Measurements from ENCODE around the gene CD300LF.
A peak's percentile ranks its signal among the peaks of the same experiment; 100 is the strongest.

CD300LF gene

DNA sequence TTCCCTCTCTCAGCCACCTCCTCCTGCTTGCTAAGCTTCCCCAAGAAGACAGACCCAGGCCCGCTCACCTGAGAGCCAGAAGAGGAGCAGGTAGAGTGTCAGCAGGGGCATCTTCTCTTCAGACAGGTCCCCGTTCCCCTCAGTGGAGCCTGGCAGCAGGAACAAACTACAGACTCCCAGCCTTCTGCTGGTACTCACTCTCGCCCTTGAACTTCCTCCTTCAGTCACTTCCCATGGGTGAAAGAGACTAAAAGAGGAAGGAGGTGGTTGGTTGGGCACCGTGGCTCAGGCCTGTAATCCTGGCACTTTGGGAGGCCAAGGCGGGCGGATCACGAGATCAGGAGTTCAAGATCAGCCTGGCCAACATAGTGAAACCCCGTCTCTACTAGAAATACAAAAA, at the start of gene CD300LF:
TSS of gene CD300LF (minus strand) at position 168 of the 400 bp plus-strand sequence. CDS start at position 111, 57 bp downstream.
- Mint-ChIP-seq H3K9me3 (no peaks in the 10 kb centered on the region), H3K36me3 (ENCODE audit: low read depth) (no peaks in the 10 kb centered on the region), H3K27ac (peak within 1 kb of the TSS; percentile 18), H3K4me1 (peaks cover 7% of the 10 kb centered on the region), H3K27me3 (peaks cover 11% of the 10 kb centered on the region), H3K4me3 (peak within 1 kb of the TSS; percentile 26)
- DNase-seq: no peak
- peak; percentile 28 for ATAC-seq

DNA sequence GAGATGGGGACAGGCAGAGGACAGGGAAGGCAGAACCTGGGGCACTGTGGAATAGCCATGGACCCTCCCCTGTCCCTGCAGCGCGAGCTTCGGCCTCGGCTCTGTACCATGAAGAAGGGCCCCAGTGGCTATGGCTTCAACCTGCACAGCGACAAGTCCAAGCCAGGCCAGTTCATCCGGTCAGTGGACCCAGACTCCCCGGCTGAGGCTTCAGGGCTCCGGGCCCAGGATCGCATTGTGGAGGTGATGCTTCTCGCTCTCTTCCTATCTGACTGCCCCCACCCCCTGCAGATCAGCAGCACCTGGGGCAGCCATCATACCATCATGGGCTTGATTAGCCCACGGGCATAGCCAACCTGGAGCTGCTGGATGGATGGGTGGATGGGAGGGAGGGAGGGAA, 49.2 kb upstream of the CD300LF start:
- H3K36me3 Mint-ChIP-seq (ENCODE audit: low read depth): peaks cover 11% of the 10 kb centered on the region
- no peak for ATAC-seq
- no peak for DNase-seq

DNA sequence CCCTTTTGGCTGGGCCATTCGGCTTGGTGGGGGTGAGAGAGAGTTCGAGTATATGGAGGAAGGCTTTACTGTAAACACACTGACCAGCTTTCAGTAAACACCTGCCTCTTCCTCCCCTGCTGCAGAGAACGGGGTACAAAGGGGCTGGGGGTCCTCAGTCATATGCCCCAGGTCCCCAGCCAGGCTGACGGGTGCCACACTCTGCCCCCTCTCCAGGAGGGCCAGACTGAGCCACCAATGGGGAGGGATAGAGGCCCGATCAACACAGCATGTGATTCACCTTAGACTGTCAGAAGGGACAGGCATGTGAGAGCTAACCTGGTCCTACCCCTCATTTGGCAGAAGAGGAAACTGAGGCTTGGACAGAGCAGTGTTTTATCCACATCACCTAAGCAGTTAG, 48.7 kb upstream of the CD300LF start:
- peak overlapping the region; percentile 22 for H3K27ac Mint-ChIP-seq
- peaks cover 9% of the 10 kb centered on the region for H3K36me3 Mint-ChIP-seq (ENCODE audit: low read depth)

More for the DNA sequence above, 49.2 kb upstream of the CD300LF start:
- Mint-ChIP-seq H3K4me3 (no peak overlapping the region), H3K27ac (no peak overlapping the region), H3K9me3 (no peaks in the 10 kb centered on the region), H3K27me3 (no peaks in the 10 kb centered on the region), H3K4me1 (peaks cover 44% of the 10 kb centered on the region)

DNA sequence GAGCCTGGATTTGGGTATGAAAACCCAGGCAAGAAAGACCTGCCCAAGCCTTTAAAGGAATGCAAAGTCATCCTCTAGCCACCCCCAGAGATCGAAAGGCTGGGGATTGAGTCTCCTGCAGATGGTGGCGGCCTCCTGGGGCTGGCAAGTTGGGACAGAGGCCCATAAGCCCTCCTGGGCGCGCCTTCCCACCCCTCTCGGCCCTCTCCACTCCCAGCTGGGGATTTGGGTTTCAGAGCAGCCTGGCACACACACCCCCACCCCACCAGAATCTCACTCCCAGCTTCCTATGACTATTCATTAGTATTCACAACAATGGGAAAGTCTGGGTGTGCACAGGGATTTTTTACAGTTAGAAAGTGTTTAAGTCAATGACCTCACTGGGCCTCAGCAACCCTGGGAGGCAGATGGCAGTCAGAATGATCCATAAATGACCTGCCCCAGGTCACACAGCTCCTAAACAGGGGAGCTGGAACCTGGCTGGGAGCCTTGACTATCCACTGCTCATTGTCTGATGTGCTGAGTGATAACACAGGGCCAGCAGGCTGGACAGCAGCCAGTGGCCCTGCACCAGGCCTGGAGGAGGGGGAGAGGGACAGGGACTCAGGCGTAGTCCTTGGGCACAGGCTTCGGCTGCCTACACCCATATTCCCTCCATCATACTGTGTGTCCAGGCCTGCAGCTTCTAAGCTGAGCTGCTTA, 47.8 kb upstream of the CD300LF start:
- no peaks in the 10 kb centered on the region for H3K27me3 Mint-ChIP-seq
- H3K36me3 Mint-ChIP-seq (ENCODE audit: low read depth): peaks cover 4% of the 10 kb centered on the region
- ATAC-seq: no peak
- no peak overlapping the region for H3K4me3 Mint-ChIP-seq
- H3K27ac Mint-ChIP-seq: peak overlapping the region; percentile 17
- H3K4me1 Mint-ChIP-seq: peaks cover 51% of the 10 kb centered on the region
- no peaks in the 10 kb centered on the region for H3K9me3 Mint-ChIP-seq
- DNase-seq: no peak

More for the DNA sequence above, 48.7 kb upstream of the CD300LF start:
- DNase-seq (no peak), ATAC-seq (no peak)
- Mint-ChIP-seq H3K27me3 (no peaks in the 10 kb centered on the region), H3K4me3 (no peak overlapping the region), H3K4me1 (peaks cover 49% of the 10 kb centered on the region), H3K9me3 (no peaks in the 10 kb centered on the region)

DNA sequence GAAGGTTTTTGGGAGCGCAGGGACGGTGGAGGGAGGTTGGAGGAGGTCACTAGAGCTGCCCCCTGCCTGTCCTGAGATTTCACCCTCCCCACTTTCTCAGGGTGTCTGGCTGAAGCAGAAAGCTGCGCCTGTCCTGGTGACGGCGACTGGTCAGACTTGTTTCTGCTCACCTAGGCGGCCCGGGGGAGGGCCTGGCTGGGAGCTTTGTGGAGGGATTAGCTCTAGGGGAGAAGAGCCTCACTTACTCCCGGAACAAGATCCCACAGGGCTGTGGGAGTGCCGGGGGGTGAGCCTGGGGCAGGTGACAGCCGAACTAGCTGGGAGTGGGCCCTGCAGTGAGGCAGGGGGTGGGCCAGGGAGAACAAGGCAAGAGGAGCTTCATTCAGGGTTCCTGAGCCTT, 47.2 kb upstream of the CD300LF start:
- H3K4me1 Mint-ChIP-seq: peaks cover 57% of the 10 kb centered on the region
- no peak for DNase-seq
- H3K4me3 Mint-ChIP-seq: no peak overlapping the region
- H3K9me3 Mint-ChIP-seq: no peaks in the 10 kb centered on the region
- H3K27me3 Mint-ChIP-seq: no peaks in the 10 kb centered on the region
- H3K36me3 Mint-ChIP-seq (ENCODE audit: low read depth): peaks cover 2% of the 10 kb centered on the region
- H3K27ac Mint-ChIP-seq: peak overlapping the region; percentile 79
- no peak for ATAC-seq

DNA sequence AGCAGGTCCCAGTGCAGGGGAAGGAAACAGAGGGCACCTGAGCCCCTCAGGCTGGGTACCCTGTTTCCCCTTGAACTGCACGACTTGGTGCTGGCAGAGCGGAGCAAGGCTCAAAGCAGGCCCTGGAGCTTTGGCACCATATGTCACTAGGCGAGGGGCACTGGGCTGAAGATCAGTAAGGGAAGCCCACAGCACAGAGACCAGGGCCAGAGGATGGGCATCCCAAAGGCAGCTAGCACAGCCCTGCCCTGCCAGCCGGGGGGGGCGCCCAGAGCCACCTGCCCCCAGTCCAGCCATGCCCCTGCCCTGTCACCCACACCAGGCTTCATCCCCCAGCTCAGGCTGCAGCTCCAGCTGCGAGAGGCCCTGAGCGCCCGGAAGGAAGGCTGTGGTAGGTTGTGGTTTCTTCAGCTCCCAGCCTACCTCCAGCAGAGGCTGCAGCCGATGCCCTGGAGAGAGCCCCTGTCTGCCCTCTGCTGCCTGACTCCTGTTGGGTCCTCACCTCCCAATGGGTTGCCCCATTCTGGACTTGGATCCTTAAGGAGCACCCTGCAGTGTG, 46.6 kb upstream of the CD300LF start:
- DNase-seq (peak; percentile 51), ATAC-seq (peak; percentile 78)
- peaks cover 6% of the 10 kb centered on the region for H3K36me3 Mint-ChIP-seq (ENCODE audit: low read depth)

DNA sequence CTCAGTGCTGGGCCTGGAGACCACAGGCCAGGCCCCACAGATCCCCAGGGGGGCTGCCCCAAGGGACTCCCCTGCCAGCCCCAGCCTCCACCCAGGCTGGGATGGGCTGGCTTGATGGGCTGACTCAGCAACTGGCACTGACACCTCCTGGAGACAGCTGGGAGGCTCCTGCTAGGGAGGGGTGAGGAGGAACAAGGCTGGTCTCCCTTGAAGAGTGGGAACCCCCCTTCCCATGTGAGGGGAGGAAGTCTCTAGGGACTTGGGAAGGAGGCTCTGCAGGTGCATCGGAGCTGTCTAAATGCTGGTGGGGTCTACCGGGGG, 46.1 kb upstream of the CD300LF start:
- H3K9me3 Mint-ChIP-seq: no peaks in the 10 kb centered on the region
- no peaks in the 10 kb centered on the region for H3K27me3 Mint-ChIP-seq
- peaks cover 6% of the 10 kb centered on the region for H3K36me3 Mint-ChIP-seq (ENCODE audit: low read depth)
- peak overlapping the region; percentile 29 for H3K4me3 Mint-ChIP-seq
- H3K4me1 Mint-ChIP-seq: peaks cover 67% of the 10 kb centered on the region
- peak overlapping the region; percentile 76 for H3K27ac Mint-ChIP-seq
- ATAC-seq (peak; percentile 52), DNase-seq (no peak)

More for the DNA sequence above, 46.6 kb upstream of the CD300LF start:
- Mint-ChIP-seq H3K27me3 (no peaks in the 10 kb centered on the region), H3K9me3 (no peaks in the 10 kb centered on the region), H3K4me3 (peak overlapping the region; percentile 29), H3K4me1 (peaks cover 62% of the 10 kb centered on the region), H3K27ac (peak overlapping the region; percentile 79)

DNA sequence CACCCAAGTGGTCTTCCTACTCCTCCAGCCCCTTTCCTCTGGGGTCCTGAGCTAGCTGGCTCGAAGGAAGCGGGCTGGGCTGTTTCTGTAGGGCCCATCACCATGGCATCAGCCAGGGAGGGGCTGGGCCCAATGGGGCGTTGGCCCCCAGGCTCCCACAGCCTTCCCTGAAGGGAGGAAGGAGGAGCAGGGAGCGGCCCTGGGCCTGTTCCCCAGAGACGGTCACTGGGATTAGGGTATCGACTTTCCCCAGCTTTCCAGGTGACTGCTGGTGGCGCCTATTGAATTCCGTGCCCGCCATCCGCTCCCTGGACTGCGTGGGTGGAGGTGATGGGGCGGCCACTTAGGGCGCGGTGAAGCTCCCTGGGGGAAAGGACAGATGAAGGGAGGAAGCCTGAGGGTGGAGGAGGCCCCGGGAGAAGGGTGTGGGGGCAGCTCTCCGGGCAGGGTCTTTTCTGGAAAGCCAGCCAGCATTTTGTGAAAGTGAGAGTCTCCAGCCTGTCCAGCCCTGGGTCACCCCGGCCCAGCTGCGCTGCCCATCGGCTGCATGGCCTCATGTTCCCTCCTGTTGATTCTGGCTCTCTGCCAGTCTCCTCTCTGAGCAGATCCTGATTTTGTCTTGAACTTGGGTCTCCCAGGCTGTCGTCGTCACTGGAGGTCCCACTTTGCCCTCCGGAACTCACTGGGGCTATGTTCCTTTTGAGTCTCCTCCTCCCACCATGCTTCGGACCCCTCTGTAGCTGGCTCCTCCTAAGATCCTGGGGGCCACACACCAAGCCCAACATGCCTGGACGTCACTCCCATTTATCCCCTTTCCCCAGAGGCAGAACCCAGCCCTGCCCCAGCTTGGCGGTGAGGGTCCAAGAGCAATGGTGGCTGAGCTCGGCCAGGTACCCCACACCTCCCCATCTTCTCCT, 45.5 kb upstream of the CD300LF start:
- Mint-ChIP-seq H3K4me3 (peak overlapping the region; percentile 29), H3K36me3 (ENCODE audit: low read depth) (peaks cover 7% of the 10 kb centered on the region), H3K27ac (peak overlapping the region; percentile 76), H3K4me1 (peaks cover 73% of the 10 kb centered on the region), H3K9me3 (no peaks in the 10 kb centered on the region), H3K27me3 (no peaks in the 10 kb centered on the region)
- ATAC-seq (no peak), DNase-seq (no peak)

DNA sequence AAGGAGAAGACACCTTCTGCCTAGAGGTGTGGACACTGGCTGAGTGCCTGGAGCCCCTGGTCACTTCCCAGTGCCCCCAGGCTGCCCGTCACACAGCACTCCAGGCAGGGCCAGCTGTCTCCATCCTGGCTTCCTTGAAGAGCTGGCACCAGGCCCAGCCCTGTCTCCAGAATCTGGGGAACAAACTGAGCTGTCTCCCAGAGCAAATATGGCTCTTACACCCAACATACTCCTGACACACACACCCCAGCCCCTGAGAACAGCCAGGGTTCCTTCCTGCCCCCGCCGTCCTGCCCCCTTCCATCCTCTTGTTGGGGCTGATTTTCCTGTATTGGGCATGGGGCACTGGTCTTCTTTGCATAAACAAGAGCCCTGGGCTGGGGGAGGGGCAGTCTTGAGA, 44.8 kb upstream of the CD300LF start:
- no peaks in the 10 kb centered on the region for H3K9me3 Mint-ChIP-seq
- no peaks in the 10 kb centered on the region for H3K27me3 Mint-ChIP-seq
- DNase-seq: no peak
- H3K27ac Mint-ChIP-seq: peak overlapping the region; percentile 27
- H3K4me3 Mint-ChIP-seq: no peak overlapping the region
- H3K36me3 Mint-ChIP-seq (ENCODE audit: low read depth): peaks cover 12% of the 10 kb centered on the region
- H3K4me1 Mint-ChIP-seq: peaks cover 80% of the 10 kb centered on the region
- ATAC-seq: no peak

DNA sequence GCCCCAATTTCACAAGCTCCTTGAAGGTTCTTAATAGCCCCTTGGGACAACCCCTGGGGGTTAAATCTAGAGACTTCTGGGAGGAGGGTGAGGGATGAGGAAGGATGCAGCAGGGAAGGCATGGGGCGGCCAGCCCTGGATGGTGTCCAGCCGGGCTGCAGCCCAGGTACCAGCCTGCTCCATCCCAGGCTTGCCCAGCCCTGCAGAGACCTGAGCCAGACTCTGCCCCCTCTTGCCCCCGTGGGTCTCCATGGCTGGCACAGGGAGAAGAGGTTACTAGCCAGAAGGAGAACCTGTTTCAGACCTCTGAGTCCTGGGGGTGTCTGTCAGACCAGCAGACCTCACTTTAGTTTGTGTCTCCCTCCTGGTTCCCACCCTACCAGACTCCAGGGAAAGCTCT, 44.2 kb upstream of the CD300LF start:
- ATAC-seq (no peak), DNase-seq (no peak)
- no peaks in the 10 kb centered on the region for H3K27me3 Mint-ChIP-seq
- peaks cover 86% of the 10 kb centered on the region for H3K4me1 Mint-ChIP-seq
- H3K9me3 Mint-ChIP-seq: no peaks in the 10 kb centered on the region
- H3K36me3 Mint-ChIP-seq (ENCODE audit: low read depth): peaks cover 15% of the 10 kb centered on the region
- H3K27ac Mint-ChIP-seq: no peak overlapping the region
- H3K4me3 Mint-ChIP-seq: no peak overlapping the region

DNA sequence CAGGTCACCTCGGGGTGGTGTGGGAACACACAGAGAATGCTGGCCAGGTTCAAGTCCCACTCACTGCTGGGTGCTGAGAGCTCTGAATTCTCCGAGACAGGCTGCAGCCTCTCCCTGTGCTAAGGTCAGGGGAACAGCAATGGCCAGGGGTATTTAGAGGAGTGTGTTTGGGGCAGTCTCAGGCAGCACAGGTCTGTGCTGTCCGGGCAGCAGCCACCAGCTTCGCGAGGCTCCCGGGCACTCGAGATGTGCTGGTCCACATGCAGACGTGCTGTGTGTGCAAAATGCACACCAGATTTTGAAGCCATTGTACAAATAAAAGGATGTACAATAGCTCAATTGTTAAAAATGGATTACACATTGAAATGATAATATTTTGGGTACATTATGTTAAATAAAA, 42.8 kb upstream of the CD300LF start:
- Mint-ChIP-seq H3K4me3 (no peak overlapping the region), H3K27me3 (no peaks in the 10 kb centered on the region), H3K27ac (no peak overlapping the region), H3K36me3 (ENCODE audit: low read depth) (peaks cover 23% of the 10 kb centered on the region), H3K9me3 (no peaks in the 10 kb centered on the region), H3K4me1 (peaks cover 88% of the 10 kb centered on the region)
- ATAC-seq: no peak
- no peak for DNase-seq

DNA sequence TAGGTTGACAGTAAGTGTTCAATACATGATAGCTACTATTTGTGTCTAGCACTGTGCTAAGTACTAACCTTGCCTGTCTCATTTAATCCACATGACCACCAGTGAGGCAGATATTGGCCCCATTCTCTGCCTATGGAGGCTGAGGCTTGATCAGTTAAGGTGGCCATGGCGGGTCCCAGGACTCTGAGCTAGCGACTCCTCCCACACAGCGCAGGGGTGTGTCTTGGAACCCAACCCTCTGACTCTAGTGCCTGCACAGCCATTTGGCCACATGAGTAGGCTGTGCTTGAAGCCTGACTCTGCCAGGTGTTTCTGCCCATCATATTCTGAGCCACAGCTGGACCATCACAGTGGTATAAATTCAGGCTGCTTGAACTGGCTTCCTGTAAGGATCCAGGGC, 42.1 kb upstream of the CD300LF start:
- DNase-seq: peak; percentile 18

DNA sequence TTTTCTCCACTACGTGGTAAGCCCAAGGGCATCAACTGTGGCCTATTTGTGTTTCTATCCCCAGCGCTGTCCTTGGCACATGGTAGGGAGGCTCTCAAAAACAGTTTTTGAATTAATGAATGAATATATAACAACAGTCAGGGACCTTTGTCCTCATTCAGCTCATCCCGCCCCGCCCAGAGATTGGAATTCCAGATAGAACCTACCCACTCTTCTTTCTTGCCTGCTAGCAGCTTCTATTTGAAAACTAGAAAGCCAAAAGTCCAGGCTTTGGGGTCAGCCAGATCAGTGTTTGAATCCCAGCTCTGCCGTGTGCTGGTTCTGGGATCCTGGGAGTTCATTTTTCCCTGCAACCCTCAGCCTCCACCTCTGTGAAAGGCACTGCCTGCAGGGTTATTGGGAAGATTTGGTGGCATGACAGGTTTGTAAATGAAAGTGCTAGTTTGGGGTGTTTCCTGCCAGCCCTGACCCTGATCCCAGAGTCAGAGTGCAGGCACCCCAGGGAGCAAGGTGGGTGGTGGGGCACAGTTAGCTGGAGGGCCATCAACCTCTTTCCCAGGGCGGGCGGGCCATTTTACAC, 40.2 kb upstream of the CD300LF start:
- Mint-ChIP-seq H3K27ac (peak overlapping the region; percentile 81), H3K4me1 (peaks cover 72% of the 10 kb centered on the region), H3K9me3 (no peaks in the 10 kb centered on the region), H3K27me3 (no peaks in the 10 kb centered on the region), H3K4me3 (peak overlapping the region; percentile 99), H3K36me3 (ENCODE audit: low read depth) (peaks cover 31% of the 10 kb centered on the region)
- ATAC-seq: no peak
- no peak for DNase-seq

More for the DNA sequence above, 42.1 kb upstream of the CD300LF start:
- Mint-ChIP-seq H3K27me3 (no peaks in the 10 kb centered on the region), H3K27ac (no peak overlapping the region), H3K36me3 (ENCODE audit: low read depth) (peaks cover 27% of the 10 kb centered on the region), H3K9me3 (no peaks in the 10 kb centered on the region), H3K4me3 (no peak overlapping the region), H3K4me1 (peaks cover 86% of the 10 kb centered on the region)
- no peak for ATAC-seq

DNA sequence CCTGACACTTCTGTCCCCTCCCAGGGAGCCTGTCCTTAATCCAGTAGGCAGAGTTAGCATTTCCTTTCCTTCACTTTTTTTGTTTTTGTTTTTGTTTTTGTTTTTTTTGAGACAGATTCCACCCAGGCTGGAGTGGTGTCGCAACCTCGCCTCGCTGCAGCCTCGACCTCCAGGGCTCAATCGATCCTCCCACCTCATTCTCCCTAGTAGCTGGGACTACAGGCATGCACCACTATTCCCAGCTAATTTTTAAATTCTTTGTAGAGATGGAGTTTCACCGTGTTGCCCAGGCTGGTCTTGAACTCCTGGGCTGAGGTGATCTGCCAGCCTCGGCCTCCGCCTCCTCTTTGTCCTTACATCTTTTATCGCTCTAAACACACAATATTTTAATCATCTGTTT, 39.7 kb upstream of the CD300LF start:
- H3K9me3 Mint-ChIP-seq: no peaks in the 10 kb centered on the region
- DNase-seq (no peak), ATAC-seq (no peak)
- H3K36me3 Mint-ChIP-seq (ENCODE audit: low read depth): peaks cover 31% of the 10 kb centered on the region
- peak overlapping the region; percentile 81 for H3K27ac Mint-ChIP-seq
- H3K4me3 Mint-ChIP-seq: peak overlapping the region; percentile 99
- H3K27me3 Mint-ChIP-seq: no peaks in the 10 kb centered on the region
- peaks cover 72% of the 10 kb centered on the region for H3K4me1 Mint-ChIP-seq
